HT-29 (cell line): Measurements from ENCODE around the gene MTMR12. TPM values are rescaled to one million over a fixed set of nuclear protein-coding genes. Genes with fewer than 3 reads are reported as not detected.

ENCODE experiments used
- DNase-seq: peaks from one replicate; pipeline ENCODE4 v3.0.0-alpha.2; 2015; ENCODE audit warnings: low spot score
- total RNA-seq: library from RNA; depleted of rRNA; stranded (reverse); fragments of >200 nt; shearing (Covaris generic); gene quantifications from 2 replicates; pipeline ENCODE4 v1.2.3, GENCODE V29; 2014

The MTMR12 gene
- total RNA-seq, 1 experiment from 2014 or later, result 10.4 TPM

DNA sequence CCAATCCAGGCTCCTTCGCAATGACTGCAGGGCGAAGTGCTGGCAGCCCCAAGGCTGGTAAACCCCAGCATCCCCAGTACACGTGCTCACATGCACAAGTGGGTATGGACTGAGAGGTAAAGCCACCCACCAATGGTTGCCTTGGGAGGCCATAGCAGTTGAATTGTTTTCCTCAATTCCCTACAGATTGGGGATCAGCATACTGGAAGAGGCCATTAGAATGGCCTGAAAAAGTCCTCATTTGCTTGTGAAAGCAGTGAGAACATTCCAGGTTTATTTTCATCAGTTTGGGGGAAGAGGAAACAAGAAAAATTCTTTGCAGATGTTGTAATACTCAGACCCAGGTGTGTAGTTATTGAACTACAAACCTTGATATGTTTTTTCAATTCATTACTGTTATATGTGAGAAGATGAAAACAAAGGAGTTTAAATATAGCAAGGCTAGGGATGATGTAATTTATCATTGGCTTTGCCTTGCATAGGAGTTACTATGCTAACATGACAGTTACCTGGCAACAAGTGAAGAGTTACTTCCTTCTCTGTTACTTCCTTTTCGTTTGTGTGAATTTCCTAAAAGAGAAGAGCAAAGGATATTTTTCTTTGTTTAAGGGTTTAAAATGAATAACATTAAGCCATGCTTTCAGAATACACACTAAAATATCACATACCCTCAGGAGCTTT, 36.4 kb downstream of the MTMR12 start:
- peak; percentile 59 for DNase-seq

DNA sequence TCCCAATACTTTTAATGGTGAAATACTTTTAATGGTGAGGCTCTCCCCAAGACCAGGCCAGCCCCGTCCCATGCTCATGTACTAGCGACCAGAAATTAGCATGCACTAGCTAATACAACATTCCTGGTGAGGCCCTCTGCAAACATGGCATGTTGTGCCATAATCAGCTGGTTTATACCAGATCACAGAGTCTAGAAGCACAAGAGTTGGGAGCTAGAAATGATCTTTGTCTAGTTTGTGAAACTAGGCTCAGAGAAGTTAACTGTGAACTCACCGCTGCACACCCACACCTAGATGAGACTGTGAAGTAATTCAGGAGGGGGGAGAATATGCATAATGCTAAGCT, 37.4 kb downstream of the MTMR12 start:
- DNase-seq, result no peak

DNA sequence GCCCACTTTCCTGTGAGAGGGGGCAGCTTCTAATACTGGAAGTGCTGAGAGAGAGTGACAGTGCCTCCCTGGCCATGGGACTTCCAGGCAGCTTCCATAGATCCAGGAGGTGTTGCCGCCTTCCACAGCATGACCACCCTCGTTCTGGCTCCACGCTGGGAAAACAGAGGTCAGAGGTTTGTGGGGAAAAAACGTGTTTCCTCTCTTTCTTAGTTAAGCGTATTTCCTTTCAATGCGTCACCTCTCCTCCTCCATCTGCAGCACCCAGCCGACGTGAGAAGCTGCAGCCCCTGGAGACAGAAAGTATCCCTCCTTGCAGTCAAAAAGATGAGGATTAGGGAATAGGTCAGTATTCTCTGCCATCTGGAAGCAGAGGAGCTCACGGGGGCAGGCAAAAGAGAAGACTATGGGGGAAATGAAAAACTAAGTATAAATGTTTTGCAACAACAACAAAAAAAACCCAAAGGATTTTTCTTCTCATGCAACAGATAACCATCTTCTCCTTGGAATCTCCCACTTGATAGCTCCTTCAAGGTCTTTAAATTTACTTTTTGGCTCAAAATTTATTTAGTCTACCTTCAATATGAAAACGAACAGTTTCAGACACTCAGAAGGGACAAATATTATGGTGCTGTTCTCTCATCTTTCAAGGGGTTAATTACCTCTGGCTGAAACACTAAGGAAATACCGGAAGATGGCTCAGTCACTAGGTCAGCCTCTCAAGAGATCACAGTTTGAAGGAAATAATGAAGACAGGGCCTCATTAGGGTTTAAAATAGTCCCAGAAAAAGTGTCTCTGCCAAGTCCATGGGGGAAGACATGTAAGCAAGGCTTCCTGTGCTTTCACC, 38.0 kb downstream of the MTMR12 start:
- DNase-seq, result no peak

DNA sequence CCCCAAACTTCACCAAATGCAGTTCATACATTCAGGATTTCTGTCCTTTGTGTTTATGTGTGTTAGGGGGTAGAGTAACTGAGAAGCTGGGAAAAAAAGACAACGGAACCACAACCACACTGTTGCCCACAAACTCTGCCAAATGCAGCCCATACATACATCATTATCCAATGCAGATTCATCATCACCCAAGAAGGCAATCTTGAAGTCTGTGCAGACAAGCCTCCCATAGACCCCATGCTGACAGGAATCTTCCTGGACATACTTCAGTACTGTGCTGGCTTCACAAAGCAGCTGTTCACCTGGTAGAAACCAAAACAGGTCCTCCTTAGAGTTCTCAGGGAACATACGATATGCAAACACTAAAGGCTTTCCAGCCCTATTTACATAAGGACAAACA, 38.9 kb downstream of the MTMR12 start:
- DNase-seq, result no peak

DNA sequence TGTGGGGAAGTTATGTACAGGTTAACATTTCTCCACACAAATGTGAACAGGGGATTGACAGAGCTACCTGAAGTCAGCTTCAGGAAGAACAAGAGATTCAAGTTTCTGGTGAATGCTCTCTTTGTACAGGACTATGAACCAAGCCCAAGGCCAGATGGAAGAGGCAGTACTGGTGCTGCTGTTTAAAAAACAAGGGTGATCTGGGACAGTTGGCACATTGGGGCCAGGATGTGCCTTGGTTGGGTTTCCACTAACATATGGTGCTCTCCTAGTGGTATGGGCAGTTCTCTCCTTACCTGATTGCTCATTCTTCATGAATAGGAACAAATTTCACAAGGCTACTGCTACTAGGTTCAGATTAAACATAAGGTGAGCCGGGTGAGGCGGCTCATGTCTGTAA, 40.0 kb downstream of the MTMR12 start:
- no peak for DNase-seq

DNA sequence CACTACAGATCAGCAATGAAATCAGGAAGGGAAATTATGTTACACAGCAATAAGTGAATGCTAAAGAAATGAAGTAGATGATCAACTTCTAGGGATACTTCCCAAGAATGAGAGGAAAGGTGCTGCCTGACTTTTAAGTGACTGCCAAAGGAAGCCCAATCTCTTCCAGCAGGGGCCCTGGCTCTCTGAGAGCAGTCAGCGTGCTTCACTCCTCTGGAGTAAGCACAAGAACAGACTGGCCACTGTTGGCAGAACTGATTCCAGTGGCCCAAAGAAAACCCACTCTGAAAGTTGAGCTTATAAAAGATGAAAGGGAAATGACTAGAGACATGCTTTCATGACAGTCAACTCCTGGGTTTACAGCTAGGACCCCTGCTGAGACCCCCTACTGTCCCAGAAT, 41.8 kb downstream of the MTMR12 start:
- DNase-seq, result no peak

DNA sequence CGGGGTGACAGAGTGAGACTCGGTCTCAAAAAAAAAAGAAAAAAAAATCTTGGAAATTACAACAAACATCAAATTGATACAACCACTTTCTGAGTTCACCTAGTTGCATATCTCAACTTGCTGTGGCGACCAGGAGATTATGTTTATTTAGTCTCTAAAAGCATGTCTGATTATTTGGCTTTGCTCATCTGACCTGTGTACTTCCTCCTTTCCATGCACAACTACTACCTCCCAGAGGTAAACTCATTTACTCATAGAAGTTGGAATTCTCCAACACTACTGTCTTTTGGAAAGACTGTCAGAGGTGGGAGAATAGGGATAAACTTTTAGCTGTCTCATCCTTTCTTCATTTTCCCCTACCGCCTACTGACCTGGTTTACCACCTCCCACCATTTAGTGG, 42.6 kb downstream of the MTMR12 start:
- no peak for DNase-seq

DNA sequence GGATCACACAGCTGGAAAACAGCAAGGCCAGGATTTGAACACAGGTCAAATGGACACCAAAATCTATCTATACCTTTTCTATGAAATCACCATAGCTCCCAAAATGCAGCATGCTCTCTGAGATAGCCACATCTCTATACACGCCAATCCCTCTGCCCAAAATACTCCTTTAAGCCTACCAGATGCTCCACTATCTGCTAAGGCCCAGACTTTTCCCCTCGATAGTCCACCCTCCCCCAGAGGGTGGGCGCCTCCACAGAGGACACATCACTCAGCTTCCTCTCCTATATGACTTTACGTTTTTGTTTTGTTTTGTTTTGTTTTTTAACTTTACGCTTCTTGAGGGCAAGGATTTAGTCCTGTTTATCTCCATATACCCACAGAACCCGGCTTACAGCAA, 46.8 kb downstream of the MTMR12 start:
- no peak for DNase-seq

DNA sequence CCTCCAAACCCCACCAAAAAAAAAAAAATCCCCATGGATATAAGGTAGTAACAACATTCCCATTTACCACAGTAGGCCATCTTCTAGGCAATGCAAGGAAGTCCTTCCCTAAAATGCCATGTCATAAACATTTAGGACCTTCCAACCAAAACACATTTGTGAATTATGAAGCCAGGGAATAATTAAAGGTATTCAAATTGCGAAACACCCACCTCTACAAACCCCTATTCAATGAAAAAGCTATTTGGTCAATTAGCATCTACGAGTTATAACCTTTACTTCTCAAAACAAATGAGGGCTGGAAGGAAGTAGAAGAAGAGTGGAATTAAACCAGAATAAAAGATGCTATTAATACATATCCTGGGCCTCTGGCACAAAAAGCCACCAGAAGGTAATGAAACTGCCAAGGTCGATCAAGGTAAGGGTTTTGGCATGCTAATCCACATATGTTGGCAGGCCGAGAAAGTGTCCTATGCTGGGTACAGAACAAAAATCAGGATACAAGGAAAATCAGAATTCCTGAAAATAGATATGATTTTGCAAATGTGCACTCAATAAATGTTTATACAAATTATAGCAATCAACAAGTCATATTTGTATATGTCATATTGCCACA, 47.7 kb downstream of the MTMR12 start:
- no peak for DNase-seq

DNA sequence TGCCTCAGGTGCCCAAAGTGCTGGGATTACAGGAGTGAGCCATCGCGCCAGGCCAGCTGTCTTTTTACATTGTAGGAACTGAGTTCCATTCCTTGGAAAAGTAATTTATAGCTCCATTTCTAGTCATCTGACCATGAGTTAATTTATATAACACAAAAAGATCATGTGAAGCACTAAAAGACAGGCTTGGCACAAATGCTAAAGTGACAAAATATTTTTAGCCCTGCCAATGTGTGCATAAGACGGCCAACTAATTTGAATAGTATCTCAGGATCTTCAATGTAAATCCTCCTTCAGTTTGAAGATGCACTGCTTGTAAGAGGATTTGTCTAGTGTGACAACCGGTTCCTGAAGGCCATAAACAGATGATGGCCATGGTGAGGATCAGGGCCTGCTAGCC, 49.1 kb downstream of the MTMR12 start:
- DNase-seq, result no peak

DNA sequence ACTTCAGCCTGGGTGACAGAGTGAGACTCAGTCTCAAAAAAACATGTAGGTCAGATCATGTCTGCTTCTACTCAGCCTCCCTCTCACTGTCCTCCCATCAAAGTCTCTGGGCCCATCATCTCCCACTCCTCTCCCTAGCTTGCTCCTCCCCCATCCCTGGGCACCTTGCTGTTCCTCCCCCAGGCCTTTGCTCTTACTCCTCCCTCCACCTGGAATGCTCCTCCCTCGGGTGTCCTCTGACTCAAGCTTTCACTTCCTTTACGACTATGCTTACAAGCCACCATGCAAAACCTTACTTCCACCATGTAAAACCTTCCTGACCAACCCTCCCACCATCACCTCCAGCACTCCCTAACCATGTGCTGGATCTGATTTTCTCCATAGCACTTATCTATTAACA, 51.5 kb downstream of the MTMR12 start:
- DNase-seq, result no peak

DNA sequence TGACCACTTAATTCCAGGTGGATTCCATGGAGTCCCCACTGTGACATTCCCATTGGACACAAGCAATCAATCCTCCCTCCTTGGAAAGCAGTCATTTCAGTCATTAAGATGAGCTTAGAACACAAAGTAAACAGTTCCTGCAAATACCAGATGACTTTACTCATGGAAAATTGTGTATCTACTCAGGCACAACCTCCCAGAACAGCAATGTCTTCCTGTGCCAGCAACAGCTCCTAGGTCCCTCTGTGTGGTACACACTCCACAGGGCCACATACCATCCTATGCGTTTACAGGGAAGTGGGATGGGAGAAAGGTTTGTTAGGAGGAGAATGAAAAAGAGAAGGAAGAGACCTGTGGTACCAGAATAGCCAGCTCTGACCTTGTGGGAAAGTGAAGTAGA, 53.7 kb downstream of the MTMR12 start:
- no peak for DNase-seq

DNA sequence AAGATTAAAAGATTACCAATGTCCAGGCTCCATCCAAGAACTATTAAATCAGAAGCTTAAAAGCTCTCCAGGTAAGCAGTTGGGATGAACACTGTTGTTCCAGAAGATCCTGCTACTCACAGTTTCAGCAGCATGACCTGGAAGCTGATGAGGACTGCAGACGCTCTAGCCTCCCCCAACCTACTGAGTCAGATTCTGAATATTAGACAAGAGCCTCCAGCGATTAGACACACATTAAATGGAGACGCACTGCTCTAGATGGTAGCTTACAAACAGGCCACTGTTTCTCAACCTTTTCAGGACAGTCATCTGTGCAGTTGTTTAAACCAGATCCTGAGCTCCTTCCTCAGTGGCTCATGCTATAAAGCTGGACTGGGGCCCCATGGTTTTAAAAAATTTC, 54.3 kb downstream of the MTMR12 start:
- DNase-seq, result no peak

DNA sequence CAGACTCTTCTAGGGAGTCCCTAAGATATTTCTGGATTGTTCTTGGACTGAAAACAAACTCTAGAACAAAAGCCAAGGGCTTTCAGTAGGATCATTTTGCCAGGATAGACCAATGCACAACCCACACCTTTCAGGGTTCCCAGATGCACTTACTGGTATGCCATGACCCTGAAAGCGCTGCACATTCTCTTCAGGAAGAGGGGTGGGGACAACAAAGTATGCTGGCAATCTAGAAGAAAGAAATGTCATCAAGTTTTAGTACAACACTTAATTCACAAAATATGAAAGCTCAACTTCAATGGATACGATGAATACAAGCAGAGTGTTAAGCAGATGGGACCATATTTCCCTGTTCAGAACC, 57.2 kb downstream of the MTMR12 start:
- DNase-seq, result no peak

DNA sequence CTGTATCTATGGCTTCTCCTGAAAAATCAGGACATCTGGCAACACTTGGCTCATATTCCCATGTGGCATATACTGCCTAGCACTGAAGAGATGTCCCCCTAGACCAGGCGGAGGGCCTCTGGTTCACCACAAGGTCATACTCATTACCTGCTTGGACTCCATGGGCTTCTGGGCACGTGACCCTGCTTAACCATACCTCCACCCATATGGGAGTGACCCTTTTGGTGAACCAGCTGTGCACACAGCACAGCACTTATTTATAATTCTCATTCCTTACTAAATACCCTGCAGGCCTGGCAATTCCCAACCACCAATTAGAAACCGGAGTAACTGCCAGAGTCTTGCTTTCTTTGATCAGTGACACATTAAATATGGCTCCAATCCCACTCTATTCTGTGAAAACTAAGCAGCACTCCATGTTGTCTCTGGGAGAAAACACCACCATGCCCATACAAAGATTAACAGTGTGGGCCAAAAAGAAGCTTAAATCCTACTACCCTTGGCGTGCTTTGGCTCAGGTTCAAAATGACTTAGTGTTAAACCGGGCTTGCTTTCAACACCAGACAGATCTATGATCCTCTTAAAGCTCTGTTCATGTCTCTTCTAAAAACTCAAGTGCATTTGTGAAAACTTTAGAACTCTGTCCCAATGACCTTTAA, 57.7 kb downstream of the MTMR12 start:
- DNase-seq, result no peak

DNA sequence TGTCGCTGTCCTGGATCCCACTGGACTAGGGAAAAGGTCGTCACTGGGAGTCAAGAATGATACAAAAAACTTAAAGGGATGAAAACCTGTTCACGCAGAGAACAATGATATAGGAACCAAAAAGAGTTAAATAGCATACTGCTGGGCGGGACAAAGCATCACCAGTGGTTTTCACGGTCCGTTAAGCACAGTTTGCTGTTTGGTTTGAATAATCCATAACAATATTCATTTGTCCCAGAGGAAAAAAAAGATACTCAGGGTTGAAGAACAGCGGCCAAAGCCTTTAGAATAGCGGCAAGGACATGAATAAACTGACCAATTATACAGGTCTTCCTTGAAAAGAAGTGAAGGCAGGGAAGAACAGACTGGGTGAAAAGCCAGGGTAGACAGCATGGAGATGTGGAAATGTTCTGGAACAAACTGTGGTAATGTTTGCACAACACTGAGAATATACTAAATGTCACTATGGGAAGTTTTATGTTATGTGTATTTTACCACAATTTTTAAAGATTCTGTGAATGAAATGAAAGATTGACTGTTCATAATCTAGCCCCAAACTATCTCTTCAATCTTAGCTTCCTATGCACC, 60.8 kb downstream of the MTMR12 start:
- no peak for DNase-seq

DNA sequence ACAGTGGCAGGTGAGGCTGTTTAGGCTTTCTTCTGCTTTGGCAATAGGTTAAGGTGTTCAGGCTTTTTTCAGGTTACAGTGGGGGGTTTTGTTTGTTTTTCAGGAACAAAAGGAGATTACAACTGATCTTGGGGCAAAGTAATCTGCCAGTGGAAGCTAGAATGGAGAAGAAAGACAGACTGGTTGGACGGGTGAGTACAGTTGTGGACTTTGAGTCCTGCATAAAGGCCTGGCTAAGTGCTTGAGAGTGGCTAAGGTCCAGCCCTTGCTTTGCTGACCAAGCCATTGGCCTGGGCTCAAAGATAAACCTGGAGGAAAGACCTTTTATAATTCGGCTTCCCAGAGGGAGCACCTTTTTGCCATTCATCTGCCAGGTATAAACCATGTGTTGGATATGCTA, 63.1 kb downstream of the MTMR12 start:
- peak; percentile 59 for DNase-seq

DNA sequence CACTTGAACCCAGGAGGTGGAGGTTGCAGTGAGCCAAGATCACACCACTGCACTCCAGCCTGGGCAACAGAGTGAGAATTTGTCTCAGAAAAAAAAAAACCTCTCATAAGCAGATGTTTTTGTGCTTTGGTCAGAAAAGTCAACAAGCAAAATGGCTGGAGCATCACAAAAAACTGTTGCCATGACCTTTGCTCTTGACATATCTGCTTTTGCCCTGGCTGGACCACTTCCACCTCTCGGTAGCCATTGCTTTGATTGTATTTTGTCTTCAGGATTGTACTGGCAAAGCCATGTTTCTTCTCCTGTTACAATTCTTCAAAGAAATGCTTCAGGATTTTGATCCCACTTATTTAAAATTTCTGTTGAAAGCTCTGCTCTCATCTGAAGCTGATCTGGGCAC, 67.0 kb downstream of the MTMR12 start:
- no peak for DNase-seq

DNA sequence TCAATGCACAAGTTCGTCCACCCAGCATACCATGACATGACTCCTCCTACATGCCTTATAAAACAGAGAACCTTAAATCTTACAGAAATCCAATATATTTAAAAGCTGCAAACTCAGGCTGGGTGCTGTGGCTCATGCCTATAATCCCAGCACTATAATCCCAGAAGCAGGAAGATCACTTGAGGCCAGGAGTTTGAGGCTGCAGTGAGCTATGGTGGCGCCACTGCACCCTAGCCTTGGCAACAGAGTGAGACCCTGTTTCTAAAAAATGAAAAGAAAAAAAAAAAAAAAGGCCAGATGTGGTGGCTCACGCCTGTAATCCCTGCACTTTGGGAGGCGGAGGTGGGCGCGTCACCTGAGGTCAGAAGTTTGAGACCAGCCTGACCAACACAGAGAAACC, 68.7 kb downstream of the MTMR12 start:
- DNase-seq, result no peak

DNA sequence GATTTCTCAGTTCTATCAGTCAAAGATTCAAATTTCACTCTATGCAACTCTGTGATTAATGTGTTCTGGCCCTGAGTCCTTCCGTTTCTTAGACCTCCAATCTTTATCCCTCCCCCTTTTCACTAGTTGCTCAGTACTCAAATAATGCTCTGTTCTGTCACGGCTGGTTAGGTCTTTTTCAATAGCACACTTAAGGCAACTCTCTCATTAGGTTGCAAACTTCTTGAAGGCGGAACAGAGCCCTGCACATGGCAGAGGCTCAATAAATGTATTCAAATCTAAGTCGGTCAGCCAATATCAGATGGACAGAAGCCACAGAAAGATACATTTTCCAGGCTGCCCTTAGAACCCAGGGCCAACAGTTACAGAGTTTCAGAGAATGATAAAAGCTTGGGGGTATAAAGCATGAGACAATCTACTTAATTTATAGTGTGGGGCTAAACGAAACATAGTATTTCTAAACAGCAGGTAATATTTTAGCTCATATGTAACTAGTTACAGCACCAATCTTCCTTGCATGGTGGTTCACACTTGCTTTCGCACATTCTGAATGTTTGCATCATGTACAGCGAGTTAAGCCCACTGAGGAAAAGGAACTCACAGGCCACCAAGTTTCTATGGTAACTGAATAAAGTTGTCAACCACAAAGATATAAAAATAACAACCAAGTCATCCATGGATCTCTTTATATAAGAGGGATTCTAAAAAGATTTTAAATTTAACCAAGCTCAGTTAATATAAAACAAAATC, 71.5 kb downstream of the MTMR12 start:
- DNase-seq, result no peak

DNA sequence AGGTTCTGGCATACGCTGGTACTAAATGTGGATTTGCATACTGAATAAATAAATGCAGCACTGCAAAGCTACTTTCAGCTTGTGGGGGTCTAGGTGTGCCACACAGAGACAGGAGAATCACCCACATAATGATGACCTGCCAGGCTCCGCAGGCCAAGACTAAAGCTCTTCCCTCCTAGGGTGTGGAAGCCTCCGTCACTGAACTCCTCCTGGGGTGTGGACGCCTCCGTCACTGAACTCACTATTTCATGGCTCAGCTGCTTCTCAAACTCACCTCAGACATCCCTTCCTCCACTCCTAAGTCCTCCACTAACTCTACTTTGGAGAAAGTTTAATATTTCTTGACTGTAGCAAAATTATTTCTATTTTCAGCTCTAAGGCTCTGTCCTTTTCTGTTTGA, 73.4 kb downstream of the MTMR12 start:
- no peak for DNase-seq
